OCI-LY3 (cell line): Measurements from ENCODE around the gene DSG2.

Experiments used
- H2AFZ ChIP-seq: fragments of 200-600, 300-600 bp; shearing (Covaris generic); 2 replicates; pipeline ENCODE4 v1.6.0; 2014; ENCODE audit warnings: antibody characterized with exemption, low read depth, low read length
- H3K27ac ChIP-seq: fragments of 200-600, 300-600 bp; sonication (generic); 2 replicates; pipeline ENCODE4 v1.5.1; 2014; ENCODE audit warnings: mild to moderate bottlenecking, low read length, moderate library complexity, mixed read lengths
- H3K27me3 ChIP-seq: fragments of 200-600, 300-600 bp; sonication (generic); 2 replicates; pipeline ENCODE4 v1.6.1; 2014; ENCODE audit warnings: low read depth, low read length, mixed read lengths
- H3K36me3 ChIP-seq: fragments of 200-600, 300-600 bp; sonication (generic); replicated peaks from 2 replicates; pipeline ENCODE3; 2014; ENCODE audit warnings: low read depth, low read length, mixed read lengths
- H3K4me1 ChIP-seq: fragments of 300-600, 200-600 bp; sonication (generic); 2 replicates; pipeline ENCODE4 v1.6.1; 2014; ENCODE audit warnings: low read length, mixed read lengths
- H3K4me2 ChIP-seq: fragments of 200-600, 300-600 bp; sonication (generic); 2 replicates; pipeline ENCODE4 v1.6.1; 2014; ENCODE audit warnings: low read length, mixed read lengths
- H3K4me3 ChIP-seq: fragments of 300-600, 200-600 bp; sonication (generic); 2 replicates; pipeline ENCODE4 v1.5.1; 2014; ENCODE audit warnings: antibody characterized with exemption, mild to moderate bottlenecking, low read length, moderate library complexity
- H3K79me2 ChIP-seq: fragments of 300-600, 200-600 bp; shearing (Covaris generic); 2 replicates; pipeline ENCODE4 v1.6.1; 2014; ENCODE audit warnings: mild to moderate bottlenecking, low read length, mixed read lengths
- H3K9ac ChIP-seq: fragments of 300-600, 200-600 bp; shearing (Covaris generic); 2 replicates; pipeline ENCODE4 v1.6.0; 2014; ENCODE audit warnings: mild to moderate bottlenecking, low read length, moderate library complexity
- H3K9me3 ChIP-seq: fragments of 200-600, 300-600 bp; shearing (Covaris generic); 2 replicates; pipeline ENCODE4 v1.6.1; 2014; ENCODE audit warnings: low read length, mixed read lengths; ENCODE audit not compliant: insufficient read depth
- H4K20me1 ChIP-seq: fragments of 200-600, 300-600 bp; sonication (generic); 2 replicates; pipeline ENCODE4 v1.6.1; 2016; ENCODE audit warnings: low read length, mixed read lengths; ENCODE audit not compliant: insufficient read depth
- EZH2phosphoT487 ChIP-seq: fragments of 200-600 bp; shearing (Covaris generic); IDR thresholded peaks from 2 replicates; pipeline ENCODE4 v1.6.1; 2018; ENCODE audit warnings: antibody characterized with exemption, mixed run types, low read depth
- TF ChIP-seq, protein P1 (sequence below): fragments of 200-600, 300-600 bp; sonication (generic); IDR thresholded peaks from 2 replicates; pipeline ENCODE4 v1.5.1; 2014; ENCODE audit warnings: antibody characterized with exemption, low read length, low read depth

DSG2 gene

DNA sequence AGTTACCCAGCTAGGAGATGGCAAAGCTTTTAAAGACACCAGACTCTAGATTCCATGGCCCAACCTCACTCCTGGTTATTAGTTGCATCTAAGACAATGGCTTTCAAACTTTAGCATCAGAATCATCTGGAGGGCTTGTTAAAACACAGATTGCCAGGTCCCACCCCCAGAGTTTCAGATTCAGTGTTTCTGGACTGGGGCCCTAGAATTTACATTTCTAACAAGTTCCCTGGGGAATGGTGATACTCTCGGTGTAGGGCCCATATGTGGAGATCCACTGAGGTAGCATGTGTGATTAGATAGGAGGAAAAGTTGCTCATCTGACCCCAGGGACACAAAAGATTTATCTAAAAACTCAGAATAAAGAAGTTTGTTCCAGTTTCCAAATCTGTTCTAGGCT, 79.2 kb downstream of the DSG2 start:
- Histone ChIP-seq H3K27me3 (no peaks in the 10 kb centered on the region), H3K4me2 (no peak overlapping the region; the same call in 1 of the 2 replicates), H3K36me3 (no peaks in the 10 kb centered on the region), H4K20me1 (no peaks in the 10 kb centered on the region), H3K4me3 (no peak overlapping the region), H3K9me3 (no peaks in the 10 kb centered on the region), H3K27ac (no peak overlapping the region), H3K9ac (no peak overlapping the region), H2AFZ (no peak overlapping the region), H3K4me1 (peaks cover 12% of the 10 kb centered on the region), H3K79me2 (no peaks in the 10 kb centered on the region)
- TF ChIP-seq EZH2phosphoT487: no peak
- TF ChIP-seq, protein P1, sequence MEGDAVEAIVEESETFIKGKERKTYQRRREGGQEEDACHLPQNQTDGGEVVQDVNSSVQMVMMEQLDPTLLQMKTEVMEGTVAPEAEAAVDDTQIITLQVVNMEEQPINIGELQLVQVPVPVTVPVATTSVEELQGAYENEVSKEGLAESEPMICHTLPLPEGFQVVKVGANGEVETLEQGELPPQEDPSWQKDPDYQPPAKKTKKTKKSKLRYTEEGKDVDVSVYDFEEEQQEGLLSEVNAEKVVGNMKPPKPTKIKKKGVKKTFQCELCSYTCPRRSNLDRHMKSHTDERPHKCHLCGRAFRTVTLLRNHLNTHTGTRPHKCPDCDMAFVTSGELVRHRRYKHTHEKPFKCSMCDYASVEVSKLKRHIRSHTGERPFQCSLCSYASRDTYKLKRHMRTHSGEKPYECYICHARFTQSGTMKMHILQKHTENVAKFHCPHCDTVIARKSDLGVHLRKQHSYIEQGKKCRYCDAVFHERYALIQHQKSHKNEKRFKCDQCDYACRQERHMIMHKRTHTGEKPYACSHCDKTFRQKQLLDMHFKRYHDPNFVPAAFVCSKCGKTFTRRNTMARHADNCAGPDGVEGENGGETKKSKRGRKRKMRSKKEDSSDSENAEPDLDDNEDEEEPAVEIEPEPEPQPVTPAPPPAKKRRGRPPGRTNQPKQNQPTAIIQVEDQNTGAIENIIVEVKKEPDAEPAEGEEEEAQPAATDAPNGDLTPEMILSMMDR: no peak

DNA sequence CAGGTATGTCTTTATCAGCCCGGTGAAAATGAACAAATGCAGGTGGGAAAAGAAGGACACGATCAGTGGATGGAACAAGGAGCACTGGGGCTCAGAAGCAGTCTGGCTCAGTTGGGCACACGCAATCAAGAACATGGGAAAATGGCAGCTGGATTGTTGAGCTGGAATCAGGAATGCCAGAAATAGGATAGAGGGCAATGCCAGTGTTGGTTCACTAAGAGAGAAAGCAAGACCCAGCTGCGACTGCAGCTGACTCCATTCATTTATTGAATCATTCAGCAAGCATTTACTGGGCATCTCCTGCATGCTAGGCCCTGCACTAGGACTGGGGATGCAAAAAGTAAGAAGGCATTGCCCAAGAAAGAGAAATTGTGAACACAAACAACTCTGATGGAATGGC, 80.1 kb downstream of the DSG2 start:
- no peak overlapping the region for H3K27ac ChIP-seq
- no peak overlapping the region for H3K9ac ChIP-seq
- H3K4me1 ChIP-seq: peaks cover 12% of the 10 kb centered on the region
- H2AFZ ChIP-seq: no peak overlapping the region
- no peak overlapping the region for H3K4me3 ChIP-seq
- H3K36me3 ChIP-seq: no peaks in the 10 kb centered on the region
- H3K4me2 ChIP-seq: no peak overlapping the region
- H3K9me3 ChIP-seq: no peaks in the 10 kb centered on the region
- TF ChIP-seq, protein P1: no peak
- no peak for TF ChIP-seq EZH2phosphoT487
- no peaks in the 10 kb centered on the region for H3K27me3 ChIP-seq
- no peaks in the 10 kb centered on the region for H3K79me2 ChIP-seq
- H4K20me1 ChIP-seq: no peaks in the 10 kb centered on the region

DNA sequence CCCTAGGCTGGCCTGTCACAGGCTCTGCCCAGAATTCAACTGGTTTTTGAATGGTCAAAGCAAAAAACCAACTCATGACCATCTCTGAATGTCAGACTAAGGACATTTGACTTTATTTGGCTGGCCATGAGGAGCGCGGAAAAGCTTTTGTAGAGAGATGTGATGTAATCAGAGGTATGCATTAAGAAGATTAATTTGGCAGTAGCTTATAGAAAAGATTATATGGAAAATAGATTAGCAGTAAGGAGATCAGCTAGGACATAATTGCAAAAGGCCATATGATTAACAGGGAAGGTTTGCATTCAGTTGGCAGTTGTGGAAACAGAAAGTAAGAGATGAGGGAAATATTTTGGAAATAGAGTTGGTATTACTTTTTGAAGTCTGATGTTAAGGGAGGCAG, 81.4 kb downstream of the DSG2 start:
- H2AFZ ChIP-seq: no peak overlapping the region
- H3K27ac ChIP-seq: no peak overlapping the region
- H3K4me1 ChIP-seq: peaks cover 12% of the 10 kb centered on the region
- H3K9ac ChIP-seq: no peak overlapping the region
- no peak overlapping the region for H3K4me2 ChIP-seq
- no peaks in the 10 kb centered on the region for H3K9me3 ChIP-seq
- TF ChIP-seq, protein P1: no peak
- no peak for TF ChIP-seq EZH2phosphoT487
- no peaks in the 10 kb centered on the region for H3K36me3 ChIP-seq
- H3K27me3 ChIP-seq: no peaks in the 10 kb centered on the region
- H3K79me2 ChIP-seq: no peaks in the 10 kb centered on the region
- H4K20me1 ChIP-seq: no peaks in the 10 kb centered on the region
- no peak overlapping the region for H3K4me3 ChIP-seq

DNA sequence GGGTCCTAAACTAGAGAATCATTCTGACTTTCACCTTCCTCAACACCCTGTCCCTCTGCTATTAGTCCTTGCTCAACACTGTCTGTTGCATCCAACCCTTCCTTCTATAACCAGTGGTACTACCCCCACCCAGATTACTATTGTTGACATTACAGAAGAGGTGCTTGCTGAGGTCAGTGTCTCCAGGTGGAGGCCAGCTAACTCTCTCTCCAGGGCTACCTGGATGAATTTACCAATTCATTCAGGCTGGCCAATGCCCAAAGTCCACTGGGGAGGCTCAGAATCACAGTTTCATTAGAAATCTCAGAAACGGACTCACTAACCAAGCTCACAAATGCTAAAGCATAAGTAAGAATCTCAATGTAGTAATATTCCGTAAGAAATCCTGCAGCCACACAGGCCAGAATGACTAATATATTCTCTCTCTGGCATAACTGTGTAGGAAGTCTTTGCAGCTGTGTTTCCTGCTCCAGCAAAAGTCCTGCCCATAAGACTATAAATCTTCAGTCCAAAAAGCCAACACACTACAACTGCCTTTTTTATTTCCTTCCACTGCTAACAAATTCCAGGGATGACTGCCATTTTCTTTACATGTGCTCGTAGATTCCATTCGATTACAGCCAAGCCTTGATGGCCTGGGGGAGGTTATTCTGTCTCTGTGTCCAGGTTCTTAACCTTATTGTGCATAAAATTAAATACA, 83.7 kb downstream of the DSG2 start:
- TF ChIP-seq, protein P1: no peak
- no peak for TF ChIP-seq EZH2phosphoT487
- Histone ChIP-seq H3K9me3 (no peaks in the 10 kb centered on the region), H2AFZ (no peak overlapping the region), H3K79me2 (no peaks in the 10 kb centered on the region), H3K36me3 (no peaks in the 10 kb centered on the region), H3K27ac (no peak overlapping the region), H3K4me1 (peaks cover 9% of the 10 kb centered on the region), H3K9ac (no peak overlapping the region), H3K27me3 (no peaks in the 10 kb centered on the region), H3K4me2 (no peak overlapping the region), H3K4me3 (no peak overlapping the region), H4K20me1 (no peaks in the 10 kb centered on the region)
